NCI-H526 treated with DMSO at 0.1 percent for 48 hours (cell line): Measurements from ENCODE around the gene PRG2.
"Not testable (repeated sequence)": the region's sequence is repeated elsewhere in the genome, so short reads cannot be mapped to it uniquely, and the experiment has no call there.

ENCODE experiments used
- DNase-seq: peaks from one replicate; lab custom pipeline; 2025; lab: John Stamatoyannopoulos, UW

The PRG2 gene

GRCh38 chr11:57347336-57347735, 43.1 kb downstream of the PRG2 start:
- DNase-seq, result no peak

GRCh38 chr11:57345555-57346211, 44.8 kb downstream of the PRG2 start:
- peak; percentile 48 for DNase-seq

GRCh38 chr11:57344826-57345225, 45.6 kb downstream of the PRG2 start:
- no peak for DNase-seq

- DNase-seq, result no peak
Observed at GRCh38 chr11:57343825-57344224, 46.6 kb downstream of the PRG2 start.

- DNase-seq, result no peak
Observed at GRCh38 chr11:57342702-57343101, 47.7 kb downstream of the PRG2 start.

GRCh38 chr11:57341250-57341808, 49.1 kb downstream of the PRG2 start:
- no peak for DNase-seq

GRCh38 chr11:57340039-57340615, 50.3 kb downstream of the PRG2 start:
- peak; percentile 54 for DNase-seq

- DNase-seq, result no peak
Observed at GRCh38 chr11:57339328-57339727, 51.1 kb downstream of the PRG2 start.

GRCh38 chr11:57338142-57338541, 52.3 kb downstream of the PRG2 start, which contains the start of gene P2RX3:
P2RX3 (plus strand) TSS chr11:57338352; CDS start chr11:57338551, 199 bp downstream.
- no peak for DNase-seq

- not testable (repeated sequence) for DNase-seq
Observed at GRCh38 chr11:57336856-57337255, 53.6 kb downstream of the PRG2 start.
